ENCODE results near the gene PUS7L. TPM values are rescaled to one million over a fixed set of nuclear protein-coding genes. Genes with fewer than 3 reads are reported as not detected.
"Not testable (repeated sequence)": the region's sequence is repeated elsewhere in the genome, so short reads cannot be mapped to it uniquely, and the experiment has no call there.

Gene PUS7L
- polyA plus RNA-seq, 2 donors: 1.7 to 1.9 TPM

GRCh38 chr12:43685491-43685890 lies 73.1 kb downstream of the PUS7L start:
- not testable (repeated sequence) for H3K9me3 ChIP-seq (ENCODE audit: control insufficient read depth in 2 of 2, insufficient read depth in 1 of 2, low read depth in 1 of 2, low read length in 1 of 2); H3K4me1 ChIP-seq (ENCODE audit: control insufficient read depth in 2 of 2, insufficient read depth in 2 of 2, low read length in 1 of 2); H3K27ac ChIP-seq (ENCODE audit: low read depth in 2 of 2, low read length in 1 of 2); H3K4me3 ChIP-seq (ENCODE audit: low read depth in 1 of 2, low read length in 2 of 2); H3K36me3 ChIP-seq (ENCODE audit: control insufficient read depth in 2 of 2, insufficient read depth in 2 of 2, low read length in 1 of 2); H3K27me3 ChIP-seq (ENCODE audit: control insufficient read depth in 1 of 2, insufficient read depth in 2 of 2, low read length in 2 of 2)
- WGBS, 2 donors: 96 to 98% methylated on average over 18 to 30 of the region's 30 CpGs

GRCh38 chr12:43676183-43676813 lies 82.3 kb downstream of the PUS7L start:
- WGBS, 2 donors: 63 to 68% methylated on average over 5 of the region's 5 CpGs
- no peak overlapping the region for H3K27ac ChIP-seq (ENCODE audit: low read depth in 2 of 2, low read length in 1 of 2)
- no peaks in the 10 kb centered on the region for H3K9me3 ChIP-seq (ENCODE audit: control insufficient read depth in 2 of 2, insufficient read depth in 1 of 2, low read depth in 1 of 2, low read length in 1 of 2)

GRCh38 chr12:43675048-43675904 lies 83.3 kb downstream of the PUS7L start:
- Histone ChIP-seq H3K36me3 (ENCODE audit: control insufficient read depth in 2 of 2, insufficient read depth in 2 of 2, low read length in 1 of 2) (no peaks in the 10 kb centered on the region), H3K27ac (ENCODE audit: low read depth in 2 of 2, low read length in 1 of 2) (no peak overlapping the region), H3K27me3 (ENCODE audit: control insufficient read depth in 1 of 2, insufficient read depth in 2 of 2, low read length in 2 of 2) (no peaks in the 10 kb centered on the region), H3K9me3 (ENCODE audit: control insufficient read depth in 2 of 2, insufficient read depth in 1 of 2, low read depth in 1 of 2, low read length in 1 of 2) (no peaks in the 10 kb centered on the region), H3K4me1 (ENCODE audit: control insufficient read depth in 2 of 2, insufficient read depth in 2 of 2, low read length in 1 of 2) (no peaks in the 10 kb centered on the region), H3K4me3 (ENCODE audit: low read depth in 1 of 2, low read length in 2 of 2) (no peak overlapping the region)
- WGBS, 2 donors: 69 to 78% methylated on average over 6 of the region's 6 CpGs

More at GRCh38 chr12:43676183-43676813, 82.3 kb downstream of the PUS7L start:
- Histone ChIP-seq H3K4me3 (ENCODE audit: low read depth in 1 of 2, low read length in 2 of 2) (no peak overlapping the region), H3K36me3 (ENCODE audit: control insufficient read depth in 2 of 2, insufficient read depth in 2 of 2, low read length in 1 of 2) (no peaks in the 10 kb centered on the region), H3K4me1 (ENCODE audit: control insufficient read depth in 2 of 2, insufficient read depth in 2 of 2, low read length in 1 of 2) (no peaks in the 10 kb centered on the region), H3K27me3 (ENCODE audit: control insufficient read depth in 1 of 2, insufficient read depth in 2 of 2, low read length in 2 of 2) (no peaks in the 10 kb centered on the region)

- Histone ChIP-seq H3K27ac (ENCODE audit: low read depth in 2 of 2, low read length in 1 of 2) (no peak overlapping the region), H3K4me1 (ENCODE audit: control insufficient read depth in 2 of 2, insufficient read depth in 2 of 2, low read length in 1 of 2) (no peaks in the 10 kb centered on the region), H3K27me3 (ENCODE audit: control insufficient read depth in 1 of 2, insufficient read depth in 2 of 2, low read length in 2 of 2) (no peaks in the 10 kb centered on the region), H3K36me3 (ENCODE audit: control insufficient read depth in 2 of 2, insufficient read depth in 2 of 2, low read length in 1 of 2) (no peaks in the 10 kb centered on the region), H3K9me3 (ENCODE audit: control insufficient read depth in 2 of 2, insufficient read depth in 1 of 2, low read depth in 1 of 2, low read length in 1 of 2) (no peaks in the 10 kb centered on the region), H3K4me3 (ENCODE audit: low read depth in 1 of 2, low read length in 2 of 2) (no peak overlapping the region)
- WGBS, 2 donors: 86 to 90% methylated on average over 2 of the region's 2 CpGs
These were observed 89.2 kb downstream of the PUS7L start for GRCh38 chr12:43669373-43669772.

Other genes starting within 250 kb of the PUS7L start
- not detected for gene ADAMTS20, start 206.6 kb downstream of the PUS7L start, polyA plus RNA-seq
- gene IRAK4, start 161 bp upstream of the PUS7L start, polyA plus RNA-seq: 10 to 100 TPM; 10.9 to 15.5 TPM
- gene TWF1, start 47.5 kb upstream of the PUS7L start, polyA plus RNA-seq: 100 to 1,000 TPM in 1 of 2 donors, 10 to 100 TPM in 1; 73.1 to 120 TPM
- gene TMEM117, start 77.3 kb upstream of the PUS7L start, polyA plus RNA-seq: 1 to 10 TPM; 5.2 to 6.6 TPM

All from esophagus (tissue), 2 donors.